ENCODE results near the gene RBM33. TPM values are rescaled to one million over a fixed set of nuclear protein-coding genes. Genes with fewer than 3 reads are reported as not detected.

The RBM33 gene
- total and polyA plus RNA-seq, 10 donors: 9.7 to 109 (median 90.0) TPM

- H3K36me3 ChIP-seq: no peaks in the 10 kb centered on the region
- peaks cover 0 to 92% (median 67%) of the 10 kb centered on the region in 7 donors for H3K27me3 ChIP-seq (replicated peaks in 1 of 7)
- 40 to 55% (median 49%) methylated on average over 18 to 19 of the region's 19 CpGs for WGBS, 5 donors
- TF ChIP-seq, protein P1, sequence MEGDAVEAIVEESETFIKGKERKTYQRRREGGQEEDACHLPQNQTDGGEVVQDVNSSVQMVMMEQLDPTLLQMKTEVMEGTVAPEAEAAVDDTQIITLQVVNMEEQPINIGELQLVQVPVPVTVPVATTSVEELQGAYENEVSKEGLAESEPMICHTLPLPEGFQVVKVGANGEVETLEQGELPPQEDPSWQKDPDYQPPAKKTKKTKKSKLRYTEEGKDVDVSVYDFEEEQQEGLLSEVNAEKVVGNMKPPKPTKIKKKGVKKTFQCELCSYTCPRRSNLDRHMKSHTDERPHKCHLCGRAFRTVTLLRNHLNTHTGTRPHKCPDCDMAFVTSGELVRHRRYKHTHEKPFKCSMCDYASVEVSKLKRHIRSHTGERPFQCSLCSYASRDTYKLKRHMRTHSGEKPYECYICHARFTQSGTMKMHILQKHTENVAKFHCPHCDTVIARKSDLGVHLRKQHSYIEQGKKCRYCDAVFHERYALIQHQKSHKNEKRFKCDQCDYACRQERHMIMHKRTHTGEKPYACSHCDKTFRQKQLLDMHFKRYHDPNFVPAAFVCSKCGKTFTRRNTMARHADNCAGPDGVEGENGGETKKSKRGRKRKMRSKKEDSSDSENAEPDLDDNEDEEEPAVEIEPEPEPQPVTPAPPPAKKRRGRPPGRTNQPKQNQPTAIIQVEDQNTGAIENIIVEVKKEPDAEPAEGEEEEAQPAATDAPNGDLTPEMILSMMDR (IDR thresholded peaks at IDR 0.05 in 8 of 11, conservative IDR thresholded peaks at IDR 0.05 in 3 of 11): no peak
- TF ChIP-seq POLR2AphosphoS5 (IDR thresholded peaks at IDR 0.05) (no peak), POLR2A (IDR thresholded peaks at IDR 0.05) (no peak)
- DNase-seq: no peak
- intact Hi-C loops (cut with DNase I; ENCODE audit: low total_unique reads): loop anchor here (10.0 kb wide), 1 partner anchor 1015 kb away; no protein-coding TSS in a partner anchor
- H3K4me1 ChIP-seq: peaks cover 9 to 38% (median 25%) of the 10 kb centered on the region in 6 donors
- peaks cover 0 to 4% (median 0%) of the 10 kb centered on the region in 8 donors for H3K9me3 ChIP-seq
- H3K4me3 ChIP-seq: no peak overlapping the region
- H3K27ac ChIP-seq: no peak overlapping the region
Measured at GRCh38 chr7:155799514-155799913, 155.1 kb downstream of the RBM33 start.

DNA sequence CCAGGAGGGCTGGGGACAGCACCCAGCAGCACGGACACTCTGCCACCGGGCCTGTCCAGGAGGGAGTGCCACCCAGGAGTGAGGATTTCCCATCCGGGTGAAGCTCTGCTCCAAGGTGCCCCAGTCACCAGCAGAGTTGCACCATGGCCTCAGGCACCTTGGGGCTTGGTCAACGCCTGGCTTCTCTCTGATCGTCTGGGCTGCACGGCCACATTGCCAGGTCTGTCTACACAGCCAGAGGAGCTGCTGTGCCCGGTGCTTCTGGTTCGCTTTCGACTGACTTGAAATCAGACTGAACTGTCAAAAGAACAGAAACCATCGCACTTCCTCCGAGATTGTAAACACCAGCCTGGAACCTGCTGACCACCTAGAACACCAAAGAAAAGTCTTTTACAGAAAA, 155.8 kb downstream of the RBM33 start:
- 84 to 88% (median 88%) methylated on average over 11 of the region's 11 CpGs for WGBS, 5 donors
- Histone ChIP-seq H3K9me3 (peaks cover 0 to 4% (median 0%) of the 10 kb centered on the region in 8 donors), H3K27ac (no peak overlapping the region), H3K4me1 (peaks cover 17 to 46% (median 33%) of the 10 kb centered on the region in 6 donors), H3K4me3 (no peak overlapping the region), H3K27me3 (replicated peaks in 1 of 7) (peaks cover 0 to 97% (median 75%) of the 10 kb centered on the region in 7 donors), H3K36me3 (no peaks in the 10 kb centered on the region)
- TF ChIP-seq POLR2A (IDR thresholded peaks at IDR 0.05): no peak
- no peak for DNase-seq
- intact Hi-C loops (cut with DNase I; ENCODE audit: low total_unique reads): no loop called here

- no peak for DNase-seq
- intact Hi-C loops (cut with DNase I; ENCODE audit: low total_unique reads): no loop called here
Measured at GRCh38 chr7:155800741-155801267, 156.3 kb downstream of the RBM33 start.

GRCh38 chr7:155802291-155802690, 157.8 kb downstream of the RBM33 start:
- no peak for TF ChIP-seq POLR2A (IDR thresholded peaks at IDR 0.05)
- TF ChIP-seq, protein P1 (IDR thresholded peaks at IDR 0.05 in 8 of 11, conservative IDR thresholded peaks at IDR 0.05 in 3 of 11): no peak
- no peak for TF ChIP-seq POLR2AphosphoS5 (IDR thresholded peaks at IDR 0.05)
- peaks cover 22 to 58% (median 39%) of the 10 kb centered on the region in 6 donors for H3K4me1 ChIP-seq
- no peak for DNase-seq
- WGBS, 5 donors: 35 to 43% (median 39%) methylated on average over 6 of the region's 6 CpGs
- peaks cover 0 to 97% (median 77%) of the 10 kb centered on the region in 7 donors for H3K27me3 ChIP-seq (replicated peaks in 1 of 7)
- intact Hi-C loops (cut with DNase I; ENCODE audit: low total_unique reads): no loop called here
- H3K36me3 ChIP-seq: no peaks in the 10 kb centered on the region
- H3K27ac ChIP-seq: no peak overlapping the region
- H3K4me3 ChIP-seq: no peak overlapping the region
- H3K9me3 ChIP-seq: peaks cover 0 to 4% (median 0%) of the 10 kb centered on the region in 8 donors

More at GRCh38 chr7:155800741-155801267, 156.3 kb downstream of the RBM33 start:
- peaks cover 0 to 4% (median 0%) of the 10 kb centered on the region in 8 donors for H3K9me3 ChIP-seq
- no peak for TF ChIP-seq POLR2AphosphoS5 (IDR thresholded peaks at IDR 0.05)
- TF ChIP-seq POLR2A (IDR thresholded peaks at IDR 0.05): no peak
- TF ChIP-seq, protein P1 (IDR thresholded peaks at IDR 0.05 in 8 of 11, conservative IDR thresholded peaks at IDR 0.05 in 3 of 11): no peak
- 82 to 92% (median 86%) methylated on average over 8 to 16 of the region's 16 CpGs for WGBS, 5 donors
- H3K4me1 ChIP-seq: peaks cover 22 to 51% (median 38%) of the 10 kb centered on the region in 6 donors
- H3K27ac ChIP-seq: no peak overlapping the region
- H3K36me3 ChIP-seq: no peaks in the 10 kb centered on the region
- H3K4me3 ChIP-seq: no peak overlapping the region
- H3K27me3 ChIP-seq (replicated peaks in 1 of 7): peaks cover 0 to 97% (median 76%) of the 10 kb centered on the region in 7 donors
